ENCODE measurements around the gene PTPRD. TPM values are rescaled to one million over a fixed set of nuclear protein-coding genes. Genes with fewer than 3 reads are reported as not detected.

Gene PTPRD
- total RNA-seq, 1 donor from 2014 or later: 5.7 TPM

GRCh38 chr9:10242255-10242654, 370.5 kb downstream of the PTPRD start:
- no peaks in the 10 kb centered on the region for H3K36me3 Mint-ChIP-seq (ENCODE audit: low read depth)
- H3K4me1 Mint-ChIP-seq (ENCODE audit: low read depth): no peaks in the 10 kb centered on the region
- TF ChIP-seq CTCF (IDR thresholded peaks at IDR 0.05): no peak
- no peak overlapping the region for H3K4me3 Mint-ChIP-seq (ENCODE audit: unreplicated experiment)
- no peak overlapping the region for H3K27ac Mint-ChIP-seq (ENCODE audit: unreplicated experiment)
- H3K9me3 Mint-ChIP-seq (ENCODE audit: low read depth): no peaks in the 10 kb centered on the region
- H3K27me3 Mint-ChIP-seq (ENCODE audit: low read depth): no peaks in the 10 kb centered on the region
- DNase-seq (ENCODE audit: low spot score): no peak

GRCh38 chr9:10238087-10238486, 374.7 kb downstream of the PTPRD start:
- no peak for DNase-seq (ENCODE audit: low spot score)
- H3K9me3 Mint-ChIP-seq (ENCODE audit: low read depth): no peaks in the 10 kb centered on the region
- H3K27ac Mint-ChIP-seq (ENCODE audit: unreplicated experiment): no peak overlapping the region
- H3K4me3 Mint-ChIP-seq (ENCODE audit: unreplicated experiment): no peak overlapping the region
- no peak for TF ChIP-seq CTCF (IDR thresholded peaks at IDR 0.05)
- H3K4me1 Mint-ChIP-seq (ENCODE audit: low read depth): no peaks in the 10 kb centered on the region
- H3K36me3 Mint-ChIP-seq (ENCODE audit: low read depth): no peaks in the 10 kb centered on the region
- no peaks in the 10 kb centered on the region for H3K27me3 Mint-ChIP-seq (ENCODE audit: low read depth)

DNA sequence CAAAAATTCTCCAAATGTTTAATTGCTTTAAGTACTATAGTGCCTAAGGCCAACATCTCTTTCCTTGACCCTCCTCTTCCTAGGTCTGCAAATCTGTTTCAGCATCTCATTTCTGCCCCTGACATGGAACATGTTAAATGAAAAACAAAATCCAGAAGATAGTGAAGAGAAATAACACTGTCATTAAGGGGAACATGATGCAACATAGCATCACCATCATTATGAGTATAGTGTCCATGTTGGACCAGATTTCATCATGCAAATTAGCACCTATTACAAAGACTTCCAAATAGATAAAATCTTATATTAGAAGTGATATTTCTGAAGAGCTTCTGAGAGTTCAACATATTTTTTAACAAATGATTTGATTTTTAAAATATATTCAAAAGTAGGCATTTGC, 375.2 kb downstream of the PTPRD start:
- Mint-ChIP-seq H3K36me3 (ENCODE audit: low read depth) (no peaks in the 10 kb centered on the region), H3K4me1 (ENCODE audit: low read depth) (no peaks in the 10 kb centered on the region), H3K27me3 (ENCODE audit: low read depth) (no peaks in the 10 kb centered on the region), H3K4me3 (ENCODE audit: unreplicated experiment) (no peak overlapping the region), H3K9me3 (ENCODE audit: low read depth) (no peaks in the 10 kb centered on the region), H3K27ac (ENCODE audit: unreplicated experiment) (no peak overlapping the region)
- DNase-seq (ENCODE audit: low spot score): no peak
- no peak for TF ChIP-seq CTCF (IDR thresholded peaks at IDR 0.05)

DNA sequence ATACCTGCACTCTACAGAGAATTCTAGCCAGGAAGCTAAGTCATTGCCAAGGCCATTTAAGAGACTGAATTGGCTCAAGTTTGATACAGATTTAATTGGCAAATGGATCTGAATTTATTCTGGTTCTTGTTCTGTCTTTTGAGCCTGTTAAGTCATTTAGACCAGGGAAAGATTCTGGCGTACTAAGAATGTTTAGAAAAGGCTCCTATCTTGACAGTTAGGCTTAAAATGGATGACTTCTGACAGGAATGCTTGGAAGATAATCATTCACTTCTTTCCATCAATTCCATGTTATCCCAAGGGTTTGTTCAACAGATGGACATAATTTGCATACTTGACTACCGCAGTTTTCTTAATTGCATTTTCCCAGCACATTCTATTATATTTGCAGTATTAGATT, 376.6 kb downstream of the PTPRD start:
- no peaks in the 10 kb centered on the region for H3K4me1 Mint-ChIP-seq (ENCODE audit: low read depth)
- TF ChIP-seq CTCF (IDR thresholded peaks at IDR 0.05): no peak
- H3K4me3 Mint-ChIP-seq (ENCODE audit: unreplicated experiment): no peak overlapping the region
- no peaks in the 10 kb centered on the region for H3K36me3 Mint-ChIP-seq (ENCODE audit: low read depth)
- H3K9me3 Mint-ChIP-seq (ENCODE audit: low read depth): no peaks in the 10 kb centered on the region
- DNase-seq (ENCODE audit: low spot score): no peak
- H3K27ac Mint-ChIP-seq (ENCODE audit: unreplicated experiment): no peak overlapping the region
- no peaks in the 10 kb centered on the region for H3K27me3 Mint-ChIP-seq (ENCODE audit: low read depth)

DNA sequence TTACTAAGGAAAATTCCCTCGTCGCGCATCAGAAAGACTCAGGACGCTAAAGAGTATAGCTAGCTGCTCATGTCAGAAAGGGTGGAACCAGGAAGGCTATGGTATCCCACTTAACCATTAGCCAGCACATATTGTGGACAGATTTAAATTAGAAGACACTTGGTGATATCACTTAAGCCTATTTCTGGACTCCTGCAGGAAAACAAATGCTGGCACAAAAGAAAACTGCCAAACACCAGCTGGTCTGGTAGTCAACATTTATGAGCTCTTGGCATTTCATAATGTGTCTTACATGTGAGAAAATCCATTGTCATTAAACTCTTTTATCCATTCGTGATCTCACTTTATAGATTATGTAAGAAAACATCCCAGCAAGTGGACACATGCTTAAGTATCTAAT, 377.4 kb downstream of the PTPRD start:
- no peak for DNase-seq (ENCODE audit: low spot score)
- no peak for TF ChIP-seq CTCF (IDR thresholded peaks at IDR 0.05)
- Mint-ChIP-seq H3K27me3 (ENCODE audit: low read depth) (peaks cover 2% of the 10 kb centered on the region), H3K4me3 (ENCODE audit: unreplicated experiment) (no peak overlapping the region), H3K9me3 (ENCODE audit: low read depth) (no peaks in the 10 kb centered on the region), H3K36me3 (ENCODE audit: low read depth) (no peaks in the 10 kb centered on the region), H3K4me1 (ENCODE audit: low read depth) (no peaks in the 10 kb centered on the region), H3K27ac (ENCODE audit: unreplicated experiment) (no peak overlapping the region)

All from chondrocyte (in vitro differentiated cells).